Suprapubic skin (tissue), 4 donors: Measurements from ENCODE around the gene ADD3. TPM values are rescaled to one million over a fixed set of nuclear protein-coding genes. Genes with fewer than 3 reads are reported as not detected.
"Not testable (repeated sequence)": the region's sequence is repeated elsewhere in the genome, so short reads cannot be mapped to it uniquely, and the experiment has no call there.

Experiments used
- DNase-seq, 2 donors: peaks; one replicate each; pipeline ENCODE4 v3.0.0-alpha.2; 2019; ENCODE audit warnings: low spot score in 2 of 2
- H3K27ac ChIP-seq: fragments of 200-600 bp; sonication (generic); one replicate; pipeline ENCODE4 v1.5.1; 2019
- H3K27me3 ChIP-seq: fragments of 200-600 bp; sonication (generic); one replicate; pipeline ENCODE4 v1.5.1; 2019
- H3K36me3 ChIP-seq: fragments of 200-600 bp; sonication (generic); one replicate; pipeline ENCODE4 v1.5.1; 2019
- H3K4me1 ChIP-seq: fragments of 200-600 bp; sonication (generic); one replicate; pipeline ENCODE4 v1.5.1; 2019
- H3K4me3 ChIP-seq: fragments of 200-600 bp; sonication (generic); one replicate; pipeline ENCODE4 v1.5.1; 2019; ENCODE audit warnings: mild to moderate bottlenecking
- H3K9me3 ChIP-seq: fragments of 200-600 bp; sonication (generic); one replicate; pipeline ENCODE4 v1.5.1; 2019
- EP300 ChIP-seq: sonication (generic); formaldehyde crosslinking; IDR thresholded peaks from one replicate; pipeline ENCODE4 v1.6.1; 2017; ENCODE audit warnings: antibody characterized with exemption
- POLR2A ChIP-seq, 2 donors: fragments of 450-650 bp; IDR thresholded peaks; one replicate each; pipeline ENCODE4 v1.6.1; 2017; ENCODE audit warnings: antibody characterized with exemption in 2 of 2, mild to moderate bottlenecking in 2 of 2, moderate library complexity in 2 of 2
- POLR2AphosphoS5 ChIP-seq, 3 donors: sonication (generic); formaldehyde crosslinking; IDR thresholded peaks; one replicate each; pipeline ENCODE4 v1.6.1; 2017; ENCODE audit warnings: antibody characterized with exemption in 3 of 3
- WGBS: methylation state at CpG from one replicate; pipeline ENCODE4 v1.1.5; 2018; 5-methylcytosine and 5-hydroxymethylcytosine counted together
- total RNA-seq, 4 donors: library from RNA; depleted of rRNA; stranded (reverse); fragments of >200 nt; gene quantifications; one replicate each; pipeline ENCODE4 v1.1.0, GENCODE V29; 2016
- TF ChIP-seq, protein P1 (sequence below), 2 donors: fragments of 200-600 bp in 1 of 2; fragments of 450-650 bp in 1 of 2; sonication (generic) in 1 of 2; IDR thresholded peaks; one replicate each; pipeline ENCODE4 v1.5.1; 2016 to 2019; ENCODE audit warnings: antibody characterized with exemption in 2 of 2, mild to moderate bottlenecking in 1 of 2, moderate library complexity in 1 of 2

Gene ADD3
- total RNA-seq, 4 donors from 2014 or later = 72.6 to 335 (median 279) TPM

DNA sequence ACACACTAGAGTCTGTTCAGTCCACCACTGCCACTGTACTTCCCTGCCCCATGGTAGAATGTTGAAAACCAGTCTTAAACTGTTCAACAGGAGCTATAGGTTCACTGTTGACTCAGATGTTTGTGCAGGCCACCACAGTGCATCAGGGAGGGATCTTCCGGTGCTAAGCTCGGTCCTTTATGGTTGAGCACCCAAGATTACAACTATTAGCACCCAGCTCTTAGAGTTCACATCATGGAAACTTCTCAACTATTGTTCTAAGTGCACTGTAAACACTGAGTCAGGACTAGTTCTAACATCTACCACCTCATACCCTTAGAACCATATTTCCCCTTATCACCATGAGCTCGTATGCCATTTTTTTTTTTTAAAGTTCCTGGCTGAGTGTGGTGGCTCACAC lies 102.6 kb downstream of the ADD3 start:
- H3K4me3 ChIP-seq = no peak overlapping the region
- 98% methylated on average over 3 of the region's 3 CpGs for WGBS
- peaks cover 33% of the 10 kb centered on the region for H3K36me3 ChIP-seq
- H3K27me3 ChIP-seq = no peaks in the 10 kb centered on the region
- H3K4me1 ChIP-seq = no peaks in the 10 kb centered on the region
- no peak overlapping the region for H3K27ac ChIP-seq
- no peak for TF ChIP-seq EP300
- no peak for TF ChIP-seq POLR2AphosphoS5 (IDR thresholded peaks at IDR 0.05)
- no peak for TF ChIP-seq POLR2A (IDR thresholded peaks at IDR 0.05)
- TF ChIP-seq, protein P1, sequence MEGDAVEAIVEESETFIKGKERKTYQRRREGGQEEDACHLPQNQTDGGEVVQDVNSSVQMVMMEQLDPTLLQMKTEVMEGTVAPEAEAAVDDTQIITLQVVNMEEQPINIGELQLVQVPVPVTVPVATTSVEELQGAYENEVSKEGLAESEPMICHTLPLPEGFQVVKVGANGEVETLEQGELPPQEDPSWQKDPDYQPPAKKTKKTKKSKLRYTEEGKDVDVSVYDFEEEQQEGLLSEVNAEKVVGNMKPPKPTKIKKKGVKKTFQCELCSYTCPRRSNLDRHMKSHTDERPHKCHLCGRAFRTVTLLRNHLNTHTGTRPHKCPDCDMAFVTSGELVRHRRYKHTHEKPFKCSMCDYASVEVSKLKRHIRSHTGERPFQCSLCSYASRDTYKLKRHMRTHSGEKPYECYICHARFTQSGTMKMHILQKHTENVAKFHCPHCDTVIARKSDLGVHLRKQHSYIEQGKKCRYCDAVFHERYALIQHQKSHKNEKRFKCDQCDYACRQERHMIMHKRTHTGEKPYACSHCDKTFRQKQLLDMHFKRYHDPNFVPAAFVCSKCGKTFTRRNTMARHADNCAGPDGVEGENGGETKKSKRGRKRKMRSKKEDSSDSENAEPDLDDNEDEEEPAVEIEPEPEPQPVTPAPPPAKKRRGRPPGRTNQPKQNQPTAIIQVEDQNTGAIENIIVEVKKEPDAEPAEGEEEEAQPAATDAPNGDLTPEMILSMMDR (IDR thresholded peaks at IDR 0.05) = no peak
- H3K9me3 ChIP-seq = no peaks in the 10 kb centered on the region
- no peak for DNase-seq

DNA sequence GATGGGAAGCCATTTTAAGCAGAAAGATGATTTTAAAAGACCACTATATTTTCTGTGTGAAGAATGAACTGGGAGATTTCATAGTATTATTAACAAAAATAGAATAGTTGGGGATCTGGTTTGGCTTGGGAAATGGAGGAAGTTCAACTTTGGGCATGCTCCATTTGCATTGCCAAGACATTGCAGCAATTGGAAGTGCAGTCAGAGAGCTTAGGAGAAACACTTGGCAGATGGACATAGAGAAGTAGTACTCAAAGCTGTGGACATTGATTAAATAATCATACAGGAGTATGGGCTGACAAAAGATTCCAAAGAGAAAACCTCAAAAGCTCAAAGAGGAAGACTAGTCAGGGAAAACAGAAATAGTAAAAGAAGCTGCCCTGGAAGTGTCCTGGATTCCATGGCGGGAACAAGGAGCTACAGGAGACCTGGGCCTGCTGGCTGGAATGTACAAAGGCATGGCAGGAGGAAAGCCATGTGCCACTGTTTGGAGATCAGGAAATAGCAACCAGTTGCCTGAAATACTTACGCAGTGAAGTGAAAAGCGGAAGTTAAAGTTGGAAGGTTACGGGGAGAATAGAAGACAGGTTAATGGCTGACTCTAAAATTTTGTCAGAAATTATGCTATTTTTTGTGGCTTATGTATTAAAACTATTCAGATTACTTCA lies 106.0 kb downstream of the ADD3 start:
- 98% methylated on average over 4 of the region's 4 CpGs for WGBS
- H3K9me3 ChIP-seq = no peaks in the 10 kb centered on the region
- TF ChIP-seq POLR2A (IDR thresholded peaks at IDR 0.05) (no peak), EP300 (no peak), POLR2AphosphoS5 (IDR thresholded peaks at IDR 0.05) (no peak)
- TF ChIP-seq, protein P1 (IDR thresholded peaks at IDR 0.05) = no peak
- H3K27ac ChIP-seq = no peak overlapping the region
- H3K4me3 ChIP-seq = no peak overlapping the region
- no peaks in the 10 kb centered on the region for H3K4me1 ChIP-seq
- no peak for DNase-seq
- peaks cover 48% of the 10 kb centered on the region for H3K36me3 ChIP-seq
- H3K27me3 ChIP-seq = no peaks in the 10 kb centered on the region

DNA sequence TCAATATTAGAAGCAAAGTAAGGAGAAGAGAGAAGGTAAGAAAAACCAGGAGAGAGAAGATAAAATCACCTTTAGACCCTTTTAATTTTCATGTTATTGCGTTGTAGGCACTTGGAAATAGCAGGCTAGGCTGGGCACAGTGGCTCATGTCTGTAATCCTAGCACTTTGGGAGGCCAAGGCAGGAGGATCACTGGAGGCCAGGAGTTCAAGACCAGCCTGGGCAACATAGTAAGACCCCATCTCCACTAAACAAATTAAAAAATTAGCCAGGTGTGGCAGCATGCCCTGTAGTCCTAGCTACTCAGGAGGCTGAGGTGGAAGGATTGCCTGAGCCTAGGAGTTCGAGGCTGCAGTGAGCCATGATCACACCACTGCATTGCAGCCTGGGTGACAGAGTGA lies 106.9 kb downstream of the ADD3 start:
- not testable (repeated sequence) for H3K9me3 ChIP-seq, DNase-seq, H3K4me3 ChIP-seq, H3K4me1 ChIP-seq, H3K27ac ChIP-seq, H3K27me3 ChIP-seq
- peaks cover 55% of the 10 kb centered on the region for H3K36me3 ChIP-seq
- 93% methylated on average over 2 of the region's 2 CpGs for WGBS

DNA sequence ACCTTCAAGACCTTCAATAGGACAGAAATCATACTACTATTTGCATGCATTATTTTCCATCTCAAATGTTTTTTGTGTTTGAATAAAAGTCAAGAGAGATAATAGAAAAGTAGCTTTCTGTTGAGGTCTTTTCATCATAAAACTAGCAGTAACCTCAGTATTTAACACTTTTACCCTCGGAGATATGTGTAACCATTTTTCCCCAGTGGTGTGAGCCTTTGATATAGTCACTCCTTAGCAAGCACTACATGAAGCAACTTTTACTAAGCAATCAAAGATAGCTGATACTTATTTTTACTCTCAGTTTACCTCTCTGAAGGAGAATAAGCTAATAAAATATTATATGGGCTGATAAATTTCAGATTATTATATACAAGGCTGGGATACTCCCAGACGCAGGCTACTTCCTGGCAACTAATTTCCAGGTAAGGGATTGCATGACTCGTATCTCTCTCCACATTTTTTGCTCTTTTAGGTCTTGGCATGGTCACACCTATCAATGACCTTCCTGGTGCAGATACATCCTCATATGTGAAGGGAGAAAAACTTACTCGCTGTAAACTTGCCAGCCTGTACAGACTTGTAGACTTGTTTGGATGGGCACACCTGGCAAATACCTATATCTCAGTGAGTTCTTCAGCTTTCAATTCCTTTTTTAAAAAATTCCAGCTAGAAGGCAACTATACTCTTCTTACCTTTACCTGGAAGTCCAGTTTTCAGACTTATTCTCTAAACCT lies 108.2 kb downstream of the ADD3 start:
- no peaks in the 10 kb centered on the region for H3K27me3 ChIP-seq
- no peaks in the 10 kb centered on the region for H3K9me3 ChIP-seq
- H3K4me3 ChIP-seq = no peak overlapping the region
- no peak overlapping the region for H3K27ac ChIP-seq
- H3K4me1 ChIP-seq = no peaks in the 10 kb centered on the region
- 65% methylated on average over 4 of the region's 4 CpGs for WGBS
- peaks cover 61% of the 10 kb centered on the region for H3K36me3 ChIP-seq
- TF ChIP-seq, protein P1 (IDR thresholded peaks at IDR 0.05) = no peak
- TF ChIP-seq EP300 (no peak), POLR2AphosphoS5 (IDR thresholded peaks at IDR 0.05) (no peak), POLR2A (IDR thresholded peaks at IDR 0.05) (no peak)
- no peak for DNase-seq

DNA sequence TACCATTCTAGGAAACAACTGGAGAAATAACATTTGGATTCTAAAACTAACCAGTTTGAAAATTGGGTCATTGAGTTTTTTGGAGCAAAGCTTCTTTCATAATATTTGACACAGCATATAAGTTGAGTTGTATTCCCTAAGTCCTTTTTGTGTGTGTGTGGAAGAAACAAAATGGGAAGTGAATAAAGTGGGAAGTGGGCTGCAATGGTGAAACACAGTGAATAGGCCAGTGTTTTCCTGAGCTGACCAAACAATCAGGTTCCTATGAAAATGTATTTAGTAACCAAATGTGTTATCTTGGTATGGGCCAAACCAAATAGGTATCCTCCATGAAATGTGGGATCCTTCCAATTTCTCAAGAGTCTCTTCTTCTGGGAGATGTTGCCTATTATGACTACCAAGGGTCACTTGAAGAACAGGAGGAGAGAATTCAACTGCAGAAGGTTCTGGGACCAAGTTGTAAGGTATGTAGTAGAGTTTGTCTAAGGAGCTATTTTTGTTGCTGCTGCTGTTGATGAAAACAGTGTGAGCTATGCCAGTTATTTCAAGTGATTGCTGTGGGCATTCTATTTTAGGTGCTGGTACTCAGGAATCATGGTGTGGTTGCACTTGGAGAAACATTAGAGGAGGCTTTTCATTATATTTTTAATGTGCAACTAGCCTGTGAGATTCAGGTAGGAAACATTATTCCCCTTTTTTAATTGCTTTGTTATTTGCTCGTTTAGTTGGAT lies 111.3 kb downstream of the ADD3 start:
- 81% methylated on average over 1 of the region's 1 CpG for WGBS
- H3K4me3 ChIP-seq = no peak overlapping the region
- H3K36me3 ChIP-seq = peaks cover 57% of the 10 kb centered on the region
- no peak for DNase-seq
- H3K9me3 ChIP-seq = no peaks in the 10 kb centered on the region
- H3K27me3 ChIP-seq = no peaks in the 10 kb centered on the region
- H3K4me1 ChIP-seq = no peaks in the 10 kb centered on the region
- H3K27ac ChIP-seq = no peak overlapping the region
- TF ChIP-seq, protein P1 (IDR thresholded peaks at IDR 0.05) = no peak
- TF ChIP-seq POLR2A (IDR thresholded peaks at IDR 0.05) (no peak), EP300 (no peak), POLR2AphosphoS5 (IDR thresholded peaks at IDR 0.05) (no peak)
